ENCODE data around the gene SP2.

SP2 gene

GRCh38 chr17:47895856-47896671 is at the start of gene SP2:
TSS of gene SP2 (plus strand) at chr17:47896236. CDS start at chr17:47896287, 51 bp downstream.
- peak; percentile 98 to 100 (median 99) for DNase-seq

- DNase-seq, result peak in 1 of 6 experiments; percentile 13
Observed at GRCh38 chr17:47846716-47847340, 49.2 kb upstream of the SP2 start.

DNA sequence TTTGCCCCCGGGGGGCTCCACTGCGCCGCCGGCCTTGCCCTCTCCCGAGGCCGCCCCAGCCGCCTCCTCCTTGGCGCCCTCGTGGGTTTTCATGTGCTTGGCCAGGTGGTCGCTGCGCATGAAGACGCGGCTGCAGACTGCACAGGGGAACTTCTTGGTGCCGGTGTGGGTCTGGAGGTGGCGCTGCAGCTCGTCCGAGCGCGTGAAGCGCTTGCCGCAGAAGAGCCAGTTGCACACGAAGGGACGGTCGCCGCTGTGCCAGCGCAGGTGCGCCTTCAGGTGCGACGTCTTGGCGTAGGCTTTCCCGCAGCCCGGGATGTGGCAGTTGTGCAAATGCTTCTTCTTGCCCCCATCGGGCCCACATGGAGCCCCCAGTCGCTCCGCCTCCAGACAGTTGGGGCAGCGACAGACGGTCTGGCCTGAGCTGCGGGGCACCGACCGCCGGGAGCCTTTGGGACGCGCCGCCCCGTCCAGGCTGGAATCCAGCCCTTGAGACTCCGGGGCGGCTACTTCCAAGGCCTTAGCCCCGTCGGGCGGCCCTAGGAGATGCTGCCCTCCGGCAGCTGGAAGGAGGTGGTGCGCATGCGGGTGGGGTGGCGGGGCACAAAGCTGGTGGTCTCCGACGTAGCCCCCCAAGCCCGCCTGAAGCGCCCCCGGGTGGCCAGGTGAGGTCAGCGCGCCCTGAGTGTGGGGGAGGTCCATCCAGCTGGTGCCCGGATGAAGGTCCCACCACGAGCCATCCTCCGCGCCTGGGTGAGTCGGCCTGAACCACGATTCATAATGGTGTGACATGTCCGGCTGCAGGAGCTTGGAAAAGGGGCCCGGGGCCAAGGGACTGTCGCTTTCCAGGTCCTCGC is 48.5 kb upstream of the SP2 start:
- DNase-seq, result peak in 3 of 6 experiments; percentile 13 to 20 (median 18)

- no peak for DNase-seq
Observed at GRCh38 chr17:47848198-47848513, 47.9 kb upstream of the SP2 start.

GRCh38 chr17:47850373-47850691 is 45.7 kb upstream of the SP2 start:
- DNase-seq, result no peak

DNA sequence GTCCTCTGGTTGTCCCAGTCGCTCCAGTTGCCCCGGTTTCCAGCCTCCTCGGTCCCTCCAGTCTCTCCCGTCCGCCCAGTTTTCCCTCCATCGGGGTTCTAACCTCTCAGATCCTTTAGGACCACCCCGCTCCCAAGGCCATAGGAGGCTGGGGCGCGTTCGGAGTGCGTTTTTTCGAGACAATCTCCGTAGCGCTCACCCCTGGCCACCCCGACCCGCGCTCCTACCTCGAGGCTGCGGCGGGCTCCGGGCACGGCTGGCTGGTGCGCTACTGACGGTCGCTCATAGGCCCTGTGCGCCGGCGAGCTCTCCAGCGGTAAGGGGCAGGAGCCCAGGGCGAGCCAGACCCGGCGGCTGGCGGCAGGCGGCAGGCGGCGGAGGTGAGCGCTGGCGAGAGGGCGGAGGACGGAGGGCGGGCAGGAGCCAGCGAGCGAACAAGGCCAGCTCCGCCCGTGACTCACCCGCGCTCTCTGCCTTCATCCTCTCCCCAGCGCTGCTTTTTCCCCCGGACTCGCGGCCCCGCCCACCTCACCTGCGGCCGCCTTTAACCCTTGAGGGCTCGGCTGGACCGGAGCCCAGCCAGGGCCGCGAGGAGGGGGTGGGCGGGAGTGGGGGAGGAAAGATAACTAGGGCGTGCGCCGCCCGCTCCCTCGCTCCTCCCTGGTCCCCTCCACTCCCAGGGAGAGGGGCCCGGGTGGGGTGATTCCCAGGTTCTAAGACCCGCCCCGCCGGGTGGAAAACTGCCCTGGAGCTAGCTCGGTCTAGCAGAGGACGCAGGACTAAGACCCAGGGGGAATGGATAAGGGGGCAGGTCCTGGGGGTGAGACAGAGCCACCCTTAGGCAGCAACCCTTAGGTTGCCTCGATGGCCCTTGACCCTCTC is 45.1 kb upstream of the SP2 start, which contains the start of gene SP6:
SP6 (minus strand) TSS at position 472 of the 882 bp plus-strand sequence. CDS start 2,734 bp downstream, outside the sequence.
- peak in 5 of 6 experiments; percentile 27 to 36 (median 34) for DNase-seq

DNA sequence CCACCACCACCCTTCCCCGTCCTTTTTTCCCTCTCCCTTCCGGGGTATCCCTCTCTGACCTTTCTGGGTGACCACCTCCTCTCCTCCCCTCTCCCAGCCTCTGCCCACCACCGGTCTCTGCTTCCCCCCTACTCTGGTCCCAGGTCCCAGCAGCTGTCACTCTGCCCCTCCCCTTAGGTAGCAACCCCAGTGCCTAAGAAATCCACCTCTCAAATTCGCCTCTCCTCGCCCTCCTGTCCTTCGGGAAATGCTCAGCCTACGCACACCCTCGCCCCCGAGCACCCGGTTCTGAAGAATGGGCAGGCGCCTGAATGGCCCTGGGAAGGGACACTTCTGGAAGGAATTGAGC is 44.3 kb upstream of the SP2 start:
- DNase-seq, result no peak

GRCh38 chr17:47852113-47852949 is 43.7 kb upstream of the SP2 start:
- DNase-seq, result no peak

GRCh38 chr17:47853616-47854015 is 42.4 kb upstream of the SP2 start:
- no peak for DNase-seq

DNA sequence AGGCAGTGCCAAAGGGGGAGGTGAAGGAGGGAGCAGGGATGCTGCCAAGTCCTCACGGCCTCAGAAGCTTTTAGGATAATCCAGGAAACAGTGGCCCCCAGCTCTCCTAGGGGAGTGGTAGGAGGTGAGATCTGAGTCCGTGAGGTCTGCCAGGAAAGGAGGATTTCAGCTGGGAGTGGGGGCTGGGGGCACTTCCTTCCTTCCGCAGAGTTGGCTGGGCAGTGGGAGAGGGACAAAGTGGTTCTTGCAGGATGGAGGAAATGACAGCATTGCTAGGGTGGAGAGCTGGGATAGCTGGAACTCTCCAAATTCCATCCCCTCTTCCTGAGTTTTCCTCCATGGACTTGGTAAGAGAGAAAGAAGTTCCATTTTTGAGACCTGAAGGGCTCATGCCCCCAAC is 40.3 kb upstream of the SP2 start:
- DNase-seq, result no peak

GRCh38 chr17:47856830-47857229 is 39.2 kb upstream of the SP2 start:
- no peak for DNase-seq

DNA sequence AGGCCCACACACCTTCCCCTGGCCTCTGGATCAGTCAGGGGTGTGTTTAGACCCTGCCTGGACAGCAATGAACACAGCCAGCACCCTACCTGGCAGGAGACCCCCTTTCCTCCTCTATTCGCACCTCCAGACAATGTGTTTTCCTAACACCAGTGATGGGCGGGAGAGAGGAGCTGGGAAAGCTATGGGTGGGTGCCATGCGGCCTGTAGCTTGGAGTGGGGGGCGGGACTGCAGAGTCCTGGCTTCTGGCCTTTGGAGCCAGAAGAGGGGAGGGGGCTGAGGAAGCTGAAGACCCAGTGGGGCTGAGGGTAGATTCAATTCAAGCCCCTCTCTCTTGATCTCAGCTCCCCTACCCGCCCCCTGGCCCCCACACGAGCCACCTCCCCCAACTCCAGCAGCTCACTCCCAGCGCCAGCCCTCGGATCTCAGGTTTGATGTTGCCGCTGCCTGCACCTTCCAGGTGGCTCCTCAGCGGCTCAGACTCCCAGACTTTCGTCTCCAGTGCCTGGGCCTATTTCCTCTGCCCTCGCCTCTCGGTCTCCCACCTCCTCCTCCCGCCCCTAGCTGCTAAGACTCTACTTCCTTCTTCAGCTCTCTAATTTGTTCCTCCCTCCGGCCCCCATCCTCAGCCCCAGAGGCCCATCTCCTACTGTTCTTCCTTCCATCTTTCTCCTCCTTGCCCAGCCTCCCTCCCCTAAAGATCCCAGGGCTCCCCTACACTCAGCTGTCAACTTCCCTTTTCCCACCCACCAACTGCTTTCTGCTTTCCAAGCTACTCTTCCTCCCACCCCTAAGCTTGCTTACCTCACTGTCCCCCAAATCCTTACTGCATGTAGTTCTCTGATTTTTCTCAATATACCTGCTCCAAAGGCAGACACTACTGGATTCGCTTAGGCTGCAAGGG is 38.2 kb upstream of the SP2 start:
- DNase-seq, result no peak

- DNase-seq, result no peak
Observed at GRCh38 chr17:47860386-47860785, 35.6 kb upstream of the SP2 start.

GRCh38 chr17:47862621-47863440 is 33.2 kb upstream of the SP2 start:
- DNase-seq, result no peak

DNA sequence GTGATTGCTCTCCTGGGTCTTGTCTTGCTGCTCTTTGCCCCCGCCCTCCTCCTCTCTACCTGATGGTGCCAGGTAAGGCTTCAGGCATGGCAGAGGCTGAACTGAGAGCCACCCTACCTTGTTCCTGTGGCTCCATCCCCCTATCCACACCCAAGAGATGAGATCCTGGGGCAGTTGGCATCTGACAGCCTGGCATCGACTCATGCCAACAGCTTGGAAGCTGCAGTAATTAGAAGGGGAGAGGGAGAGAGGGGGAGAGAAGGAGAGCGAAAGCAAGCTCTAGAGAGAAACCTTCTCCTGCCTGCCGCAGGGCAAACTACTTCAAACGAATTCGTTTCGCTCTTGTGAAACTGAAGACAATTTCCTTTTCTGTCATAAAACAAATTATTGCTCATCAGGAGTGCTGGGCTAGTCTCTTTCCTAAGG is 31.2 kb upstream of the SP2 start:
- DNase-seq, result peak in 1 of 6 experiments; percentile 6

DNA sequence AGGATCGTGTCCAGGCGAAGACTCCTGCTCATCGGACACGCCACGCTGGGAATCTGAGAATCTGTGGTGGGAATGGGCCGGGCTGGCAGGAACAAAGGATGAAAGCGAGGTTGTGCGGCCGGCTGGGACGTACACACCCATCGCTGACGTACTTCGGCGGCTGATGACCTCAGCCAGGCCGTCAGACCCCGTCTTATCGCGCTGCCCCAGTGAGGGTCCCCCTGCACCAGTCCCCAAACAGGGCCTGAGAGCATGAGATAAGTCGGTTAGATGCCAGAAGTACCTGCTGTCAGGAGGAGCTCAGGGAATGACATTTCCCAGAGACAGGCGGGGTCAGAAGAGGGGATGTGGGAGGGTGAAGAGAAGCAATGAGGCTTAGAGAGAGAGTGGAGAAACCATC is 29.1 kb upstream of the SP2 start:
- DNase-seq, result no peak

- no peak for DNase-seq
Observed at GRCh38 chr17:47867813-47868533, 28.1 kb upstream of the SP2 start.

DNA sequence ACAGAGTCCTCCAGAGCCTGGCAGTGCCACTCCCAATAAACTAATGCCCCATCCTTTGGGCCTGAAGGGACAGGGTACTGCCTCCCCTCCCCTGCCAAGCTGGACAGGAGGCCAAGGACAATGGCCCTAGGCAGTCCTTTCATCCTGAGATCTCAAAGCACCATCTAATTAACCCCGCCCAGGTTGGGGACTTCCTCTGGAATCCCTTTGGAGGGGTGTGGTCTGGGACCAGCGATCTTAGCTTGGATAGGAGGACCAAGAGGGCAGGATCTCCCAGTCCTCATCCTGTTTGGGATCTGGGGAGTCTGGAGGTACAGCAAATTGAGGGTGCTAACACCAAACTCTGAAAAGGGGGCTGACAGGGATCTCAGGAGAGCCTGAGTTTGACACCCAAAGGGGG is 26.9 kb upstream of the SP2 start:
- no peak for DNase-seq

- no peak for DNase-seq
Observed at GRCh38 chr17:47870056-47870455, 26.0 kb upstream of the SP2 start.

Measured in stimulated activated naive CD4-positive, alpha-beta T cell (primary cell).